HEK293 (cell line): ENCODE results near the gene GJA1.

ENCODE experiments used
- CTCF ChIP-seq: fragments of 450-650 bp; formaldehyde crosslinking; IDR thresholded peaks from 2 replicates; pipeline ENCODE4 v1.5.1; 2016; ENCODE audit warnings: missing biosample characterization, missing genetic modification characterization
- PBX3 ChIP-seq: sonication (generic); formaldehyde crosslinking; IDR thresholded peaks from 2 replicates; pipeline ENCODE4 v1.8.1; 2022; ENCODE audit warnings: mild to moderate bottlenecking, moderate library complexity, missing genetic modification reagents
- SCRT2 ChIP-seq: fragments of 450-650 bp; formaldehyde crosslinking; IDR thresholded peaks from 2 replicates; pipeline ENCODE4 v1.5.1; 2016; ENCODE audit warnings: missing biosample characterization, missing genetic modification characterization
- ZBTB1 ChIP-seq: fragments of 450-650 bp; formaldehyde crosslinking; IDR thresholded peaks from 2 replicates; pipeline ENCODE4 v1.5.1; 2016; ENCODE audit warnings: missing biosample characterization, missing genetic modification characterization
- ZNF138 ChIP-seq: fragments of 450-650 bp; formaldehyde crosslinking; IDR thresholded peaks from 2 replicates; pipeline ENCODE4 v1.5.1; 2016; ENCODE audit warnings: missing biosample characterization, missing genetic modification characterization, borderline replicate concordance
- ZNF146 ChIP-seq: fragments of 450-650 bp; formaldehyde crosslinking; IDR thresholded peaks from 2 replicates; pipeline ENCODE4 v1.5.1; 2016; ENCODE audit warnings: missing biosample characterization, missing genetic modification characterization
- ZNF214 ChIP-seq: fragments of 450-650 bp; formaldehyde crosslinking; IDR thresholded peaks from 2 replicates; pipeline ENCODE4 v1.5.1; 2017; ENCODE audit warnings: missing biosample characterization, mild to moderate bottlenecking, missing genetic modification characterization, borderline replicate concordance
- ZNF549 ChIP-seq: fragments of 450-650 bp; IDR thresholded peaks from 2 replicates; pipeline ENCODE4 v1.5.1; 2018; ENCODE audit warnings: missing biosample characterization, missing genetic modification characterization, mild to moderate bottlenecking, inconsistent platforms, moderate library complexity
- TF ChIP-seq, protein P1 (sequence below): fragments of 450-650 bp; IDR thresholded peaks from 2 replicates; pipeline ENCODE4 v1.5.1; 2018; ENCODE audit warnings: missing biosample characterization, mild to moderate bottlenecking, missing genetic modification characterization

DNA sequence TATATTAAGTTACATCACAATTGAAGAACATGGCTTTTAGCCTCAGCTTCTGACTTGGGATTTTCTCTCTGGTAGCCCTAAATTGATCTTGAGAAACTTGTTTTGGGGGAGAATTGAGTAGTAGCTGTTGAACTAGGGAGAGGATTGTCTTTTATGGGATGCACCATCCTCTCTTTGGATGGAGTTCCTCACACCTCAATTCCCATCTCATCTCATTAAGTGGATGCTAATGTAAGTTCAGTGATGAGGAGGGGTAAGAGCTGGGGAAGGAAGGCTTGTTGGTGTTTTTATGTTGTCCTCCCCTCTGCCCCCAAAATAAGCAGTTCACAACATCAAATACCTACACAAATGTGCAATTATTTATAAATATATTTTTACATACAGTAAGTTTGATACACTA lies 4.0 kb downstream of the GJA1 start:
- TF ChIP-seq PBX3 (no peak), CTCF (tag by site-specific recombination) (no peak), SCRT2 (tag by site-specific recombination) (no peak), ZNF214 (no peak), ZNF549 (tag by site-specific recombination) (no peak), ZNF146 (no peak), ZBTB1 (tag by site-specific recombination) (no peak), ZNF138 (tag by site-specific recombination) (no peak)
- TF ChIP-seq, protein P1, sequence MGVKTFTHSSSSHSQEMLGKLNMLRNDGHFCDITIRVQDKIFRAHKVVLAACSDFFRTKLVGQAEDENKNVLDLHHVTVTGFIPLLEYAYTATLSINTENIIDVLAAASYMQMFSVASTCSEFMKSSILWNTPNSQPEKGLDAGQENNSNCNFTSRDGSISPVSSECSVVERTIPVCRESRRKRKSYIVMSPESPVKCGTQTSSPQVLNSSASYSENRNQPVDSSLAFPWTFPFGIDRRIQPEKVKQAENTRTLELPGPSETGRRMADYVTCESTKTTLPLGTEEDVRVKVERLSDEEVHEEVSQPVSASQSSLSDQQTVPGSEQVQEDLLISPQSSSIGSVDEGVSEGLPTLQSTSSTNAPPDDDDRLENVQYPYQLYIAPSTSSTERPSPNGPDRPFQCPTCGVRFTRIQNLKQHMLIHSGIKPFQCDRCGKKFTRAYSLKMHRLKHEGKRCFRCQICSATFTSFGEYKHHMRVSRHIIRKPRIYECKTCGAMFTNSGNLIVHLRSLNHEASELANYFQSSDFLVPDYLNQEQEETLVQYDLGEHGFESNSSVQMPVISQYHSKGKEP = no peak
